ENCODE data around the gene SYNE2. TPM values are rescaled to one million over a fixed set of nuclear protein-coding genes. Genes with fewer than 3 reads are reported as not detected.
"Not testable (repeated sequence)": the region's sequence is repeated elsewhere in the genome, so short reads cannot be mapped to it uniquely, and the experiment has no call there.

Gene SYNE2
- total RNA-seq, 2 experiments from 2014 or later, result 23.4 to 26.5 TPM

DNA sequence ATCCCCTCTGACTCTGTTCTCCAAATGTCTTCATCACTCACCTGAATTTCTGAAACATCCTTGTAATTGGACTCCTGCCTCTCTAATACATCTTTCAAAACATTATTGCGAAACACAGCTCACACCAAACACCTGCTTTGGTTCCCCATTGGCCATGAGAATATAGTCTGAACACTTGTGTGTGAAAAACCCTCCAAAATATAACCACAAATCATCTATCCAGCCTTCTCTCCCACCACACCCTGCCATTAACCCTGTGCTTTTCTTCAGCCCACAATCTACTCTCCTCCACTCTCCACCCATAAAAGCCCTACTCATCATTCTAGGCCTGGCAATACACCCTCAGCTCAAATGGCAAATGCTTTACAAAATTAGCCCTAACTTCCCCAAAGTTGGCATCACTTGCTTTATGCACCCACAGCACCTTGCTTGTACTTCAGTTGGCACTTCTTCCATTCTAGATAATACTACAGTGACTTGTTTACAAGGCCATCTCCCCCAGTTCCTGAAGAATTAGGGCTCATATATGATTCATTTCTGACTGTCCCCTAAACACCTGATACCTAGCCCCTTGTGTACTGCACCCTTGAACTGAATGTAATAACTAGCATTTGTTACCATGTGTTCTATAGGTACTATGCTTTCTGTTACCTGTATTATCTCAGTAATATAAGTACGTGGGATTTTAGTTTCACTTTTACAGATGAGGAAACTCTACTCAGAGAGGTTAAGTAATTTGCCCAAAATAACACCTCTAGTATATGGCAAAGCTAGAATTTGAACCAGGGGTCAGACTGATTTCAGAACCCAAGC is 17.3 kb downstream of the SYNE2 start:
- ChIA-PET CTCF (interaction anchor here (1.3 kb wide), 1 partner anchor 12 kb away, joined by 3 read pairs; no protein-coding TSS in a partner anchor), POLR2A (interaction anchor here (1.2 kb wide), 1 partner anchor 18 kb away, joined by 7 read pairs; no protein-coding TSS in a partner anchor)

DNA sequence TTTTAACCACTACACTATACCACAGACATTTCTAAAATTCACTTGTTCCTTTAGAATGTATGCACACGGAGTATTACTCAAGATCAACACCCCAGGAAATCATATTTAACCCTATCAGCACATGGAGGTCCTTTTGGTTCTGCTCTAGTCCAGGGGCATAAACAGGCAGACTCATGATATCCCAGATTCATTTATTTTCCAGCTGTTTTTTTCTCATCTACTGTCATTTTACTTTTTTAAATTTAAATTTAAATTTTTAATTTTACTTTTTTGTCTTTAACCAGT is 17.9 kb downstream of the SYNE2 start:
- CTCF ChIA-PET, result not testable (repeated sequence)
- POLR2A ChIA-PET, result interaction anchor here (1.2 kb wide), 1 partner anchor 18 kb away, joined by 7 read pairs; no protein-coding TSS in a partner anchor

DNA sequence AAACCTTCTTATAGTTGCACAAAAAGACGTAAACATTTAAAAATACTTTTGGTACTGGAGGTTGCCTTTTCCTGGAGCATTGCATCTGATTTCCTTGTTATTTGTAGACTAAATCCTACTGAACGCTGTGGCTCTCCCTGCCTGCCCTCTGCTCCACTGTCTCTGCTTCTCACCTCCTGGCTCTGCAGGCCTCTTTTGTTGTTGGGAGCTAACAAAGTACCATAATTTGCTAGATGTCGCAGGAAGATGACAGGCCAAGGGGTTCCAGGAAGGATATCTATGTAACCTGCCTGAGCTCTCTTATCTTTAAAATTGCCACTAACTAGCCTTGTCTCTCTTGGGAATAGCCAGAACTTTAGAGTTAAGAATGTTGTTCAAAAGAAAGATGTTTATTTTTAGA is 21.4 kb downstream of the SYNE2 start:
- ChIA-PET POLR2A (no interaction called here), CTCF (no interaction called here)

- POLR2A ChIA-PET, result no interaction called here
- CTCF ChIA-PET, result interaction anchor here (0.8 kb wide), 1 partner anchor 12 kb away, joined by 3 read pairs; no protein-coding TSS in a partner anchor
These were observed 22.5 kb downstream of the SYNE2 start for GRCh38 chr14:63875311-63875710.

- CTCF ChIA-PET, result no interaction called here
These were observed 24.7 kb downstream of the SYNE2 start for GRCh38 chr14:63877550-63877939.

GRCh38 chr14:63878052-63878451 is 25.2 kb downstream of the SYNE2 start:
- ChIA-PET CTCF (no interaction called here), POLR2A (no interaction called here)

More at GRCh38 chr14:63877550-63877939, 24.7 kb downstream of the SYNE2 start:
- POLR2A ChIA-PET, result no interaction called here

DNA sequence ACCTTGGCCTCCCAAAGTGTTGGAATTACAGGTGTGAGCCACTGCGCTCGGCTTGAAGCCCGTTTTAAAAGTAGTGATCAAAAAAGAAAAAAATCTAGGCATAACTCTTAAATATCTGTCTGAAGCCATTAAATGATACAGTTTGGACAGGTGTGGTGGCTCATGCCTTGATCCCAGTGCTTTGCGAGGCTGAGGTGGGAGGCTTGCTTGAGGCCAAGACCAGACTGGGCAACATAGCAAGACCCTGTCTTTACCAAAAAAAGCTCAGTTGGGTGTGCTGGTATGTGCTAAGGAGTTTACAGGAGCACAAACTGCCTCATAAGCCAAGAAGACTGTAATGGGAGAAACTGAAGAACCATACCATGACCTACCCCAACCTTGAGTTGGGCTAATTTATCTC is 26.0 kb downstream of the SYNE2 start:
- ChIA-PET CTCF (no interaction called here), POLR2A (no interaction called here)

- CTCF ChIA-PET, result interaction anchor here (0.7 to 0.9 kb wide), 2 partner anchors 12 to 103 kb away, joined by 3 read pairs; no protein-coding TSS in a partner anchor
These were observed 29.1 kb downstream of the SYNE2 start for GRCh38 chr14:63881926-63882325.

GRCh38 chr14:63887899-63888298 is 35.1 kb downstream of the SYNE2 start:
- POLR2A ChIA-PET, result no interaction called here
- CTCF ChIA-PET, result no interaction called here

More at GRCh38 chr14:63881926-63882325, 29.1 kb downstream of the SYNE2 start:
- POLR2A ChIA-PET, result no interaction called here

DNA sequence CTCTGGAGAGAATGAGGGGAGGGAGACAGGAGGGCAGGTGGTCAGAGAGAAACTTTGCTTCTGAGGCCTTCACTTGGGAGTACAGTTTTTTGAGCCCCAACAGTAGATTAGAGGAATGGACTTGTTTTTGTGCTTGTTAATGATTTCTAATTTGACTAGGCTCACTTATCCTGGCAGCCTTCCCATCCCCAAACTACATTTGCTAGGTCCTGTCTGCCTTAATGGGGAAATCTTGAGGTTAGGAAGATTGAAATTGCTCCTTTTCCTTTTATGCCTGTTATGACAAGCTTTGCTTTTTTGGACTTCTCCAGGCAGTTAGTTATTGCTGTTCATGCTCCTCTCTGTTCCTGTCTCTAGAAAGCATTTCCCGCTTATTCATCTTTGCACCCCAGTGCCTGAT is 37.7 kb downstream of the SYNE2 start:
- POLR2A ChIA-PET, result interaction anchor here (0.6 kb wide), 1 partner anchor 47 kb away, joined by 3 read pairs; no protein-coding TSS in a partner anchor
- CTCF ChIA-PET, result no interaction called here

- ChIA-PET POLR2A (no interaction called here), CTCF (no interaction called here)
These were observed 38.6 kb downstream of the SYNE2 start for GRCh38 chr14:63891148-63891975.

DNA sequence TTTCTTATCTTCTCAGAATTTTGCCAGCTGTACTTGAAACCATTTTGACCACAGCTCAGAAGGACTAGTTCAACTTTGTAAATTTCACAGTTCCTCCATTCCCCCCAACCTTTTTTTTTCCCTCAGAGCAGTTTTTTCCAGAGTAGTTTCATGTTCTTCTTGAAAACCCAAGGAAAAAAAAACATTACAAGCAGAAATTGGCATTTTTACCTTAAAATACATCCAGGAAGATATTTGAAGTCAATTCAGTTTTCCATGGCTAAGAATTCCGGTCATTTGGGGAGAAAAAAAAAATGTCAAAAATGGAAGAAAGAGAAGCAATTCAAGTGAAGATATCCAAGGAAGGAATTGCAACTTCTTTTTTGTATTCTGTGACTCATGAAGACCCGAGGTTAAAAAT is 39.5 kb downstream of the SYNE2 start:
- ChIA-PET POLR2A (no interaction called here), CTCF (no interaction called here)

GRCh38 chr14:63893701-63894458 is 41.1 kb downstream of the SYNE2 start:
- POLR2A ChIA-PET, result no interaction called here
- CTCF ChIA-PET, result interaction anchor here (0.7 kb wide), 1 partner anchor 33 kb away, joined by 3 read pairs; no protein-coding TSS in a partner anchor

DNA sequence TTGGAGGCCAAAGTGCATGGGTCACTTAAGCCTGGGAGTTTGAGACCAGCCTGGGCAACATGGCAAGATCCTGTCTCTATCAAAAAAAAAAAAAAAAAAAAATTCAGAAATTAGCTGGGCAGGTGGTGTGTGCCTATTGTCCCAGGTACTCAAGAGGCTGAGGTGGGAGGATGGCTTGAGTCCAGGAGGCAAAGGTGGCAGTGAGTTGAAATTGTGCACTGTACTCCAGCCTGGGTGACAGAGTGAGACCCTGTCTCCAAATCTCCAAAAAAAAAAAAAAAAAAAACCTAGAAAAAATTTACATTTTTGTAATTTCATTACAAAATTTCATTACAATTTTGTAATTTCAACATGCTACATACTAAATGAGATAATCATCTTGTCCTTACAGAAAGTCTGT is 42.7 kb downstream of the SYNE2 start:
- CTCF ChIA-PET, result no interaction called here
- POLR2A ChIA-PET, result no interaction called here

- CTCF ChIA-PET, result no interaction called here
- POLR2A ChIA-PET, result no interaction called here
These were observed 43.5 kb downstream of the SYNE2 start for GRCh38 chr14:63896278-63896720.

GRCh38 chr14:63897721-63898163 is 44.9 kb downstream of the SYNE2 start:
- ChIA-PET POLR2A (no interaction called here), CTCF (no interaction called here)

DNA sequence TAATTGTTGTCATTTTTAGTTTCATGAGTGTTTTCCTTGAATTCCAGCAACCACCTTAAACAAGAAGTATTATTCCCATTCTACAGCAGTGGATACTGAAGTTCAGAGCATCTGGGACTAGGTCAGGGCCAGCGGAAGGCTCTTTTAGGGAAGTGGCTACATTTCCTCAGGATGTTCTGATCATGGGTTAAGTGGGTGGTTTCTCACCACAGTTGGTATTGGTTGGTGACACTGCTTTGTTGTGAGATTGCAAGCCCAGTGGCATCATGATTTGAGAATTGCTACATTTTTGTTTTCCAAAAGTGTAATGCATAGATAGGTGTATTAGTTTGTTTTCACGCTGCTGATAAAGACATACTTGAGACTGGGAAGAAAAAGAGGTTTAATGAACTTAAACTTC is 47.1 kb downstream of the SYNE2 start:
- ChIA-PET POLR2A (no interaction called here), CTCF (no interaction called here)

DNA sequence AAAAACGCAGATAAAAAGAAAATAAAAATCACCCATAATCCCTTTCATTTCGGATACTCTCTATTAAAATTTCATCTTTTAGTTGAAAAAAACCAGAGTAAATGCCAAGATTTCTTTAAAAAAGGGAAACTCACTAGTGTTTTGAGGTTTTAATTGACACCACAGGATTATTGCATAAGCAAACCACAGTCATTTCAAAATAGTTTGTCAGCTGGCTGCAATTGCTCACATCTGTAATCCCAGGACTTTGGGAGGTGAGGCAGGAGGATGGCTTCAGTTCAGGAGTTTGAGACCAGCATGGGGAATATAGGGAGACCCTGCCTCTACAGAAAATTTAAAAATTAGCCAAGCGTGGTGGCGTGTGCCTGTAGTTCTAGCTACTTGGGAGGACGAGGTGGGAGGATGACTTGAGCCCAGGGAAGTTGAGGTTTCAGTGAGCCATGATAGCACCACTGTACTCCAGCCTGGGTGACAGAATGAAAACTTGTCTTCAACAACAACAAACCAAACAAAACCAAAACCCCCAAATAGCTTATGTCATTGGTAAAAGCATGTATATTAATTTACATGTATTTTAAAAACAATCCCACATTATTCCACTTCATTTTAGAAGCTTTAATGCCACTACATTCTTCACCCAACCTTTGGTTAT is 48.8 kb downstream of the SYNE2 start:
- CTCF ChIA-PET, result no interaction called here
- POLR2A ChIA-PET, result no interaction called here

DNA sequence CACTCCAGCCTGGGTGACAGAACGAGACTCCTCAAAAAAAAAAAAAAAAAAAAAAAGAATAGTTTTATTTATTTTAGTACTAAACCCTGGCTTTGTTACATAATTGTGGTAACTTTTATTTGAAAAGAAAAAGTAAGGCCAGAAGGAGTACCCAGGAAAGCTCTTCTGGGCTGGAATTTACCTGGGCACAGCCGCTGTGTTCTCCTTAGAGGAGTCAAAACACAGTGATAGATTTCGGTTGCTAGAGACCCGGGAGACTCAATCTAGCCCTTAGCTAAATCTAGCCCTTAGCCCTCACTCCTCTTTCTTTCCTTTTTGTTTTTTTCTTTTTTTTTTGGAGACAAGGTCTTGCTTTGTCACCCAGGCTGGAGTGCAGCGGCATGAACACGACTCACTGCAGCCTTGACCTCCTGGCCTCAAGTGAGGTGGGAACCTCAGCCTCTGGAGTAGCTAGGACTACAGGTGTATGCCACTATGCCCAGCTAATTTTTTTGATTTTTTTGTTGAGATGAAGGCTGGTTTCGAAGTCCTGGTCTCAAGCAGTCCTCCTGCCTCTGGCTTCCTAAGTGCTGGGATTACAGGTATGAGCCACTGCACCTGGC is 49.7 kb downstream of the SYNE2 start:
- ChIA-PET POLR2A (no interaction called here), CTCF (interaction anchor here (0.7 kb wide), 2 partner anchors 132 to 156 kb away, joined by 3 read pairs; no protein-coding TSS in a partner anchor)

All from activated CD8-positive, alpha-beta memory T cell treated with anti-CD3 and anti-CD28 coated beads for 36 hours (primary cell).